SK-N-SH (cell line): ENCODE measurements around the gene LONRF3. TPM values are rescaled to one million over a fixed set of nuclear protein-coding genes. Genes with fewer than 3 reads are reported as not detected.

Experiments used
- CTCF ChIA-PET: fragments of 300-600, 350-600 bp; formaldehyde crosslinking; extraction: SDS; loops from one replicate; lab custom pipeline; 2021; lab: Yijun Ruan, JAX
- POLR2A ChIA-PET: fragments of 350-600 bp; sonication (Branson Sonifier 250); formaldehyde crosslinking; extraction: SDS; loops from one replicate; lab custom pipeline; 2020; ENCODE audit warnings: antibody characterized with exemption, inconsistent platforms; lab: Yijun Ruan, JAX
- DNase-seq: peaks from one replicate; pipeline ENCODE4 v3.0.0; 2012
- H2AFZ ChIP-seq: fragments of 200-600 bp; sonication (generic); 2 replicates; pipeline ENCODE4 v1.8.1; 2016; ENCODE audit warnings: antibody characterized with exemption, mild to moderate bottlenecking, low read depth
- H3F3A ChIP-seq: fragments of 200-600 bp; sonication (generic); replicated peaks from 2 replicates; pipeline ENCODE3; 2016; ENCODE audit warnings: antibody characterized with exemption, mild to moderate bottlenecking; ENCODE audit not compliant: insufficient read depth
- H3K27ac ChIP-seq, 2 experiments: fragments of 200-500 bp in 1 of 2; fragments of 200-600 bp in 1 of 2; sonication (Bioruptor generic) in 1 of 2; sonication (generic), shearing (Covaris generic) in 1 of 2; 2 replicates each; pipeline versions ENCODE4 v1.5.1 to v1.6.1; 2014 to 2016; ENCODE audit warnings: low read depth in 2 of 2, inconsistent platforms in 1 of 2, low read length in 1 of 2, mild to moderate bottlenecking in 1 of 2, mixed read lengths in 1 of 2
- H3K27me3 ChIP-seq: fragments of 200-600 bp; sonication (generic), shearing (Covaris generic); 2 replicates; pipeline ENCODE4 v1.6.1; 2016; ENCODE audit warnings: mixed run types; ENCODE audit not compliant: insufficient read depth
- H3K36me3 ChIP-seq, 2 experiments: fragments of 200-500 bp in 1 of 2; fragments of 200-600 bp in 1 of 2; sonication (Bioruptor generic) in 1 of 2; sonication (generic) in 1 of 2; replicated peaks in 1 of 2; 2 replicates each; pipeline versions ENCODE3 to v1.5.1; 2014 to 2016; ENCODE audit warnings: low read length in 1 of 2, mild to moderate bottlenecking in 1 of 2; ENCODE audit not compliant: insufficient read depth in 2 of 2, control insufficient read depth in 1 of 2
- H3K4me1 ChIP-seq, 2 experiments: fragments of 200-500 bp in 1 of 2; fragments of 200-600 bp in 1 of 2; sonication (Bioruptor generic) in 1 of 2; sonication (generic), shearing (Covaris generic) in 1 of 2; 2 replicates each; pipeline versions ENCODE4 v1.5.1 to v1.6.1; 2014 to 2016; ENCODE audit warnings: low read depth in 1 of 2, low read length in 1 of 2, mixed run types in 1 of 2; ENCODE audit not compliant: insufficient read depth in 2 of 2, control insufficient read depth in 1 of 2
- H3K4me2 ChIP-seq: fragments of 200-600 bp; sonication (generic), shearing (Covaris generic); 2 replicates; pipeline ENCODE4 v1.6.1; 2017; ENCODE audit warnings: mixed run types
- H3K4me3 ChIP-seq, 2 experiments: fragments of 200-500 bp in 1 of 2; fragments of 200-600 bp in 1 of 2; sonication (Bioruptor generic) in 1 of 2; sonication (generic), shearing (Covaris generic) in 1 of 2; 2 replicates each; pipeline versions ENCODE4 v1.5.1 to v1.8.1; 2014 to 2016; ENCODE audit warnings: low read depth in 2 of 2, inconsistent platforms in 1 of 2, low read length in 1 of 2, mild to moderate bottlenecking in 1 of 2, mixed read lengths in 1 of 2, moderate library complexity in 1 of 2
- H3K79me2 ChIP-seq: fragments of 200-600 bp; sonication (generic); 2 replicates; pipeline ENCODE4 v1.8.1; 2017; ENCODE audit warnings: mild to moderate bottlenecking; ENCODE audit not compliant: insufficient read depth
- H3K9ac ChIP-seq: fragments of 200-600 bp; sonication (generic); 2 replicates; pipeline ENCODE4 v1.6.1; 2017; ENCODE audit warnings: mixed run types
- H3K9me2 ChIP-seq: fragments of 200-600 bp; sonication (generic); 2 replicates; pipeline ENCODE4 v1.6.1; 2017; ENCODE audit warnings: mixed run types
- H3K9me3 ChIP-seq: fragments of 200-600 bp; sonication (generic); 2 replicates; pipeline ENCODE4 v1.6.1; 2017; ENCODE audit warnings: mixed run types, mild to moderate bottlenecking, moderate library complexity
- H4K20me1 ChIP-seq: fragments of 200-600 bp; sonication (generic); 2 replicates; pipeline ENCODE4 v1.6.1; 2017; ENCODE audit warnings: mild to moderate bottlenecking, mixed run types; ENCODE audit not compliant: insufficient read depth
- ELF1 ChIP-seq: IDR thresholded peaks from 2 replicates; pipeline ENCODE4 v1.4.0; 2012
- EZH2phosphoT487 ChIP-seq: fragments of 200-600 bp; sonication (generic); IDR thresholded peaks from 2 replicates; pipeline ENCODE4 v1.6.1; 2017; ENCODE audit warnings: low read depth, mixed run types, mild to moderate bottlenecking, antibody characterized with exemption, moderate library complexity, borderline replicate concordance
- FOSL2 ChIP-seq: IDR thresholded peaks from 2 replicates; pipeline ENCODE4 v1.4.0; 2012; ENCODE audit warnings: low read depth, mild to moderate bottlenecking, moderate library complexity, borderline replicate concordance
- FOXJ3 ChIP-seq: sonication (generic); formaldehyde crosslinking; IDR thresholded peaks from 2 replicates; pipeline ENCODE4 v1.5.1; 2020; ENCODE audit warnings: mild to moderate bottlenecking, missing genetic modification reagents
- FOXM1 ChIP-seq: IDR thresholded peaks from 2 replicates; pipeline ENCODE4 v1.4.0; 2012; ENCODE audit warnings: low read depth, mild to moderate bottlenecking
- GABPA ChIP-seq: IDR thresholded peaks from 2 replicates; pipeline ENCODE4 v1.4.0; 2012; ENCODE audit warnings: low read depth, mild to moderate bottlenecking
- JUND ChIP-seq: IDR thresholded peaks from 2 replicates; pipeline ENCODE4 v1.4.0; 2012
- MEF2A ChIP-seq: IDR thresholded peaks from 2 replicates; pipeline ENCODE4 v1.4.0; 2012; ENCODE audit warnings: low read depth, borderline replicate concordance
- MXI1 ChIP-seq: IDR thresholded peaks from 2 replicates; pipeline ENCODE4 v1.6.1; 2012; ENCODE audit warnings: mild to moderate bottlenecking, low read depth, low read length, improper control_type of control experiment
- NRF1 ChIP-seq: IDR thresholded peaks from 2 replicates; pipeline ENCODE4 v1.6.1; 2012; ENCODE audit warnings: low read depth, mild to moderate bottlenecking, low read length
- POLR2AphosphoS5 ChIP-seq: IDR thresholded peaks from 2 replicates; pipeline ENCODE4 v1.6.1; 2012; ENCODE audit warnings: low read depth, low read length
- RAD21 ChIP-seq: IDR thresholded peaks from 2 replicates; pipeline ENCODE4 v1.6.1; 2012; ENCODE audit warnings: mild to moderate bottlenecking, low read length
- RFX5 ChIP-seq: IDR thresholded peaks from 2 replicates; pipeline ENCODE4 v1.6.1; 2012; ENCODE audit warnings: mild to moderate bottlenecking, improper control_type of control experiment, low read length
- TAF1 ChIP-seq: IDR thresholded peaks from 2 replicates; pipeline ENCODE4 v1.6.1; 2012; ENCODE audit warnings: low read depth, mild to moderate bottlenecking, low read length, moderate library complexity, borderline replicate concordance
- WGBS: methylation state at CpG from one replicate; pipeline ENCODE4 v1.1.6; 2017; ENCODE audit warnings: low lambda C conversion rate; 5-methylcytosine and 5-hydroxymethylcytosine counted together
- polyA plus RNA-seq, 3 experiments: library from polyadenylated mRNA; depleted of rRNA; stranded (reverse); fragments of >200 nt; gene quantifications; 2 replicates each; pipeline ENCODE4 v1.2.3, GENCODE V29; 2012
- TF ChIP-seq, protein P1 (sequence below): fragments of 150-350 bp; IDR thresholded peaks from 2 replicates; pipeline ENCODE4 v1.6.1; 2016; ENCODE audit warnings: mild to moderate bottlenecking, low read depth, low read length
- TF ChIP-seq, protein P2 (sequence below): fragments of 150-350 bp; IDR thresholded peaks from 2 replicates; pipeline ENCODE4 v1.6.1; 2017; ENCODE audit warnings: antibody characterized with exemption, low read length, low read depth, borderline replicate concordance
- TF ChIP-seq, protein P3 (sequence below): IDR thresholded peaks from 2 replicates; pipeline ENCODE4; 2012
- TF ChIP-seq, protein P4 (sequence below): IDR thresholded peaks from 2 replicates; pipeline ENCODE4 v1.4.0; 2012; ENCODE audit warnings: low read depth, borderline replicate concordance
- TF ChIP-seq, protein P5 (sequence below): fragments of 200-600 bp; sonication (generic); IDR thresholded peaks from 2 replicates; pipeline ENCODE4 v1.6.1; 2017; ENCODE audit warnings: antibody characterized with exemption, mild to moderate bottlenecking, moderate library complexity

LONRF3 gene
- polyA plus RNA-seq, 1 of the 3 experiments (the other 2 are of a cell fraction): 0.07 TPM

DNA sequence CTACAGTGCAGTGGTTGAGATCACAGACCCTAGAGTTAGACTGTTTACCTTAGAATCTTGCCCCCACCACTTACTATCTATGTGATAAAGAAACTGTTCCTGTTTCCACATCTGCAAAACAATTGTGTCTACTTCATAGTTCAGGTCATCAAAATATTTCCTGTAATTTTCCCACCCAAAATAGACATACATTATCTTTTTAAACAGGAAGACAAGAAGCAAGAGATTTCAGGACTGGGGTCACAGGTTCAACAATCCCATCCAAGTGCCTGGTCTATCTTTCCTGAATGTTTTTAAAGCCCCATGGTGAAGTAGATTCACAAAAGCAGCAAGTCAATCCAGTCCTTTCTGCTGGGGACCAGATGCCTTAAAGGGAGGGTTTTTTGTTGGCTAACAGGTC, 56.6 kb downstream of the LONRF3 start (continued):
- TF ChIP-seq, protein P1, sequence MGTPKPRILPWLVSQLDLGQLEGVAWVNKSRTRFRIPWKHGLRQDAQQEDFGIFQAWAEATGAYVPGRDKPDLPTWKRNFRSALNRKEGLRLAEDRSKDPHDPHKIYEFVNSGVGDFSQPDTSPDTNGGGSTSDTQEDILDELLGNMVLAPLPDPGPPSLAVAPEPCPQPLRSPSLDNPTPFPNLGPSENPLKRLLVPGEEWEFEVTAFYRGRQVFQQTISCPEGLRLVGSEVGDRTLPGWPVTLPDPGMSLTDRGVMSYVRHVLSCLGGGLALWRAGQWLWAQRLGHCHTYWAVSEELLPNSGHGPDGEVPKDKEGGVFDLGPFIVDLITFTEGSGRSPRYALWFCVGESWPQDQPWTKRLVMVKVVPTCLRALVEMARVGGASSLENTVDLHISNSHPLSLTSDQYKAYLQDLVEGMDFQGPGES: no peak
- TF ChIP-seq JUND: no peak
- no peak for TF ChIP-seq TAF1

DNA sequence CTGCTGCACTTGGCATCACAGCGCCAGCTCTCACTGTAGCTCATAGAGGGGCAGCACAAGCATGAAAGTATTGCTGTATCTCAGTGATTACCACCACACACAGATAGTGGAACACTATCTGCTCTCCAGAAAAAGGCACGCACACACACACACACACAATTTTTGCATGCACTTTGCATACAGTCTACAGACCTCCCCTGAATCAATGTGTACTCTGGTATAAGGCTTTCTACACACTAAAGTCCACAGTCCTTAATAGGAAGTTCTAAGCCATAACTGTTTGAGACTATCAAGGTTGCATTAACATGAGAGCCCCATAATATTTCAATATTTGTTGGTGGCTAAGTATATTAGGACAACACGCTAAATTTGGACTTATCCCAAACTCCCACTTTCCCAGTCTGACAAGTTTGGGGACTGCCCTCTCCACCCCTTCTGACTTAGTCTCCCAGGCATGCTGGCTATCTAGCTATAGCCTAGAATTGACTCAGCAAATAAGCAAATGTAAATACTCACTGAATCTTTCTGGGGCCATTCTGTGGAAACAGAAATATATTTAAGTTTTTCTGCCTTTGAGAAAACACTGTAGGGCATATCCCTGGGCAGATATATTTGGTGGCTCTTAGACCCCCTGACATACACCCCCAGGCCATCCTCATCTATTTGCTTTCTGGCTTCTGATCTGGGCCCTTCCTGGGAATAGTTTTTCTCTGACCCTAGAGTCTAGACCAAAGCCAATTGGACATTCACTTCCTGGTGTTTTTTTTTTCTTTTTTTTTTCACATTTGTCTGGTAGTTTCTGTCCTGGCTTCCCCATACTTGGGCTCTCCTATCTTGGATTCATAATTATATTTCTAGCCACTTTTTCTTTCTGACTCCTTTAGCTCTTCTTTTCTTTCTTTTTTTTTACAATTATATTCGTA, 62.0 kb downstream of the LONRF3 start:
- no peaks in the 10 kb centered on the region for H3K9me2 ChIP-seq
- 39% methylated on average over 4 of the region's 4 CpGs for WGBS
- H3K27me3 ChIP-seq: no peaks in the 10 kb centered on the region
- no peaks in the 10 kb centered on the region for H4K20me1 ChIP-seq
- no peaks in the 10 kb centered on the region for H3K9me3 ChIP-seq
- H3K36me3 ChIP-seq: no peaks in the 10 kb centered on the region
- POLR2A ChIA-PET: no interaction called here
- DNase-seq: no peak
- no peaks in the 10 kb centered on the region for H3K79me2 ChIP-seq
- H2AFZ ChIP-seq: no peak overlapping the region
- TF ChIP-seq FOSL2 (no peak), NRF1 (no peak), RFX5 (no peak), EZH2phosphoT487 (no peak), FOXM1 (no peak), GABPA (no peak), POLR2AphosphoS5 (no peak), RAD21 (no peak), ELF1 (no peak), FOXJ3 (no peak), MEF2A (no peak), MXI1 (no peak)
- TF ChIP-seq, protein P2, sequence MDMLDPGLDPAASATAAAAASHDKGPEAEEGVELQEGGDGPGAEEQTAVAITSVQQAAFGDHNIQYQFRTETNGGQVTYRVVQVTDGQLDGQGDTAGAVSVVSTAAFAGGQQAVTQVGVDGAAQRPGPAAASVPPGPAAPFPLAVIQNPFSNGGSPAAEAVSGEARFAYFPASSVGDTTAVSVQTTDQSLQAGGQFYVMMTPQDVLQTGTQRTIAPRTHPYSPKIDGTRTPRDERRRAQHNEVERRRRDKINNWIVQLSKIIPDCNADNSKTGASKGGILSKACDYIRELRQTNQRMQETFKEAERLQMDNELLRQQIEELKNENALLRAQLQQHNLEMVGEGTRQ: no peak
- TF ChIP-seq, protein P3, sequence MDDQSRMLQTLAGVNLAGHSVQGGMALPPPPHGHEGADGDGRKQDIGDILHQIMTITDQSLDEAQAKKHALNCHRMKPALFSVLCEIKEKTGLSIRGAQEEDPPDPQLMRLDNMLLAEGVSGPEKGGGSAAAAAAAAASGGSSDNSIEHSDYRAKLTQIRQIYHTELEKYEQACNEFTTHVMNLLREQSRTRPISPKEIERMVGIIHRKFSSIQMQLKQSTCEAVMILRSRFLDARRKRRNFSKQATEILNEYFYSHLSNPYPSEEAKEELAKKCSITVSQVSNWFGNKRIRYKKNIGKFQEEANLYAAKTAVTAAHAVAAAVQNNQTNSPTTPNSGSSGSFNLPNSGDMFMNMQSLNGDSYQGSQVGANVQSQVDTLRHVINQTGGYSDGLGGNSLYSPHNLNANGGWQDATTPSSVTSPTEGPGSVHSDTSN: no peak
- TF ChIP-seq, protein P4, sequence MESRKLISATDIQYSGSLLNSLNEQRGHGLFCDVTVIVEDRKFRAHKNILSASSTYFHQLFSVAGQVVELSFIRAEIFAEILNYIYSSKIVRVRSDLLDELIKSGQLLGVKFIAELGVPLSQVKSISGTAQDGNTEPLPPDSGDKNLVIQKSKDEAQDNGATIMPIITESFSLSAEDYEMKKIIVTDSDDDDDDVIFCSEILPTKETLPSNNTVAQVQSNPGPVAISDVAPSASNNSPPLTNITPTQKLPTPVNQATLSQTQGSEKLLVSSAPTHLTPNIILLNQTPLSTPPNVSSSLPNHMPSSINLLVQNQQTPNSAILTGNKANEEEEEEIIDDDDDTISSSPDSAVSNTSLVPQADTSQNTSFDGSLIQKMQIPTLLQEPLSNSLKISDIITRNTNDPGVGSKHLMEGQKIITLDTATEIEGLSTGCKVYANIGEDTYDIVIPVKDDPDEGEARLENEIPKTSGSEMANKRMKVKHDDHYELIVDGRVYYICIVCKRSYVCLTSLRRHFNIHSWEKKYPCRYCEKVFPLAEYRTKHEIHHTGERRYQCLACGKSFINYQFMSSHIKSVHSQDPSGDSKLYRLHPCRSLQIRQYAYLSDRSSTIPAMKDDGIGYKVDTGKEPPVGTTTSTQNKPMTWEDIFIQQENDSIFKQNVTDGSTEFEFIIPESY: no peak
- TF ChIP-seq, protein P5, sequence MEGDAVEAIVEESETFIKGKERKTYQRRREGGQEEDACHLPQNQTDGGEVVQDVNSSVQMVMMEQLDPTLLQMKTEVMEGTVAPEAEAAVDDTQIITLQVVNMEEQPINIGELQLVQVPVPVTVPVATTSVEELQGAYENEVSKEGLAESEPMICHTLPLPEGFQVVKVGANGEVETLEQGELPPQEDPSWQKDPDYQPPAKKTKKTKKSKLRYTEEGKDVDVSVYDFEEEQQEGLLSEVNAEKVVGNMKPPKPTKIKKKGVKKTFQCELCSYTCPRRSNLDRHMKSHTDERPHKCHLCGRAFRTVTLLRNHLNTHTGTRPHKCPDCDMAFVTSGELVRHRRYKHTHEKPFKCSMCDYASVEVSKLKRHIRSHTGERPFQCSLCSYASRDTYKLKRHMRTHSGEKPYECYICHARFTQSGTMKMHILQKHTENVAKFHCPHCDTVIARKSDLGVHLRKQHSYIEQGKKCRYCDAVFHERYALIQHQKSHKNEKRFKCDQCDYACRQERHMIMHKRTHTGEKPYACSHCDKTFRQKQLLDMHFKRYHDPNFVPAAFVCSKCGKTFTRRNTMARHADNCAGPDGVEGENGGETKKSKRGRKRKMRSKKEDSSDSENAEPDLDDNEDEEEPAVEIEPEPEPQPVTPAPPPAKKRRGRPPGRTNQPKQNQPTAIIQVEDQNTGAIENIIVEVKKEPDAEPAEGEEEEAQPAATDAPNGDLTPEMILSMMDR: no peak
- no peak overlapping the region for H3K4me3 ChIP-seq
- H3K9ac ChIP-seq: no peak overlapping the region
- 0 out of 4 replicates have a peak, but pooled peaks cover 0 to 7% of the 10 kb centered on the region in 2 experiments for H3K4me1 ChIP-seq
- no peaks in the 10 kb centered on the region for H3F3A ChIP-seq
- CTCF ChIA-PET: no interaction called here
- H3K4me2 ChIP-seq: no peak overlapping the region
- no peak overlapping the region for H3K27ac ChIP-seq
